Stomach (tissue), 9 donors: ENCODE measurements around the gene CLEC16A. TPM values are rescaled to one million over a fixed set of nuclear protein-coding genes. Genes with fewer than 3 reads are reported as not detected.

Source experiments
- DNase-seq, 2 donors: peaks; one replicate each; pipeline versions ENCODE4 v3.0.0 to v3.0.0-alpha.2; 2013 to 2019
- H3K27ac ChIP-seq, 5 donors: fragments of 200-600 bp in 4 of 5; sonication (generic) in 4 of 5; one replicate each; pipeline ENCODE4 v1.5.1; 2013 to 2019; ENCODE audit warnings: mild to moderate bottlenecking in 1 of 5, moderate library complexity in 1 of 5
- H3K27me3 ChIP-seq, 3 donors: fragments of 200-600 bp; sonication (generic); one replicate each; pipeline ENCODE4 v1.5.1; 2017 to 2019; ENCODE audit warnings: mixed run types in 1 of 3
- H3K36me3 ChIP-seq, 4 donors: fragments of 200-600 bp; sonication (generic); 1 replicate in 3 of 4; 2 replicates in 1 of 4; pipeline ENCODE4 v1.5.1; 2016 to 2019
- H3K4me1 ChIP-seq, 4 donors: fragments of 200-600 bp; sonication (generic); one replicate each; pipeline ENCODE4 v1.5.1; 2016 to 2019
- H3K4me3 ChIP-seq, 4 donors: fragments of 200-600 bp; sonication (generic) in 3 of 4; one replicate each; pipeline ENCODE4 v1.5.1; 2016 to 2019; ENCODE audit warnings: mild to moderate bottlenecking in 1 of 4
- H3K9me3 ChIP-seq, 4 donors: fragments of 200-600 bp; sonication (generic); one replicate each; pipeline ENCODE4 v1.5.1; 2016 to 2019
- EP300 ChIP-seq: sonication (generic); formaldehyde crosslinking; IDR thresholded peaks from one replicate; pipeline ENCODE4 v1.6.1; 2017; ENCODE audit warnings: antibody characterized with exemption
- POLR2A ChIP-seq, 4 donors: fragments of 450-650 bp; IDR thresholded peaks; one replicate each; pipeline ENCODE4 v1.6.1; 2016; ENCODE audit warnings: antibody characterized with exemption in 4 of 4, control low read depth in 2 of 4, mild to moderate bottlenecking in 1 of 4, moderate library complexity in 1 of 4
- POLR2AphosphoS5 ChIP-seq, 3 donors: sonication (generic); formaldehyde crosslinking; IDR thresholded peaks; one replicate each; pipeline ENCODE4 v1.6.1; 2016; ENCODE audit warnings: antibody characterized with exemption in 3 of 3
- WGBS, 5 donors: extraction: QIAGEN DNeasy Blood & Tissue Kit in 3 of 5; methylation state at CpG; one replicate each; pipeline versions ENCODE4 v1.1.5 to v1.1.7; 2013 to 2018; 5-methylcytosine and 5-hydroxymethylcytosine counted together
- intact Hi-C: fragments of 100-400 bp; cut with DNase I; formaldehyde crosslinking; loops from one replicate; pipeline ENCODE4 v1.15.1; 2023; ENCODE audit warnings: low total_unique reads
- polyA plus RNA-seq, 3 donors: library from polyadenylated mRNA; stranded (reverse); fragments of 200-250 nt; gene quantifications; one replicate each; pipeline ENCODE4 v1.2.3, GENCODE V29; 2013
- total RNA-seq, 5 donors: library from RNA; depleted of rRNA; stranded (reverse); fragments of >200 nt; gene quantifications; one replicate each; pipeline versions ENCODE4 v1.1.0 to v1.2.3, GENCODE V29; 2014 to 2016
- TF ChIP-seq, protein P1 (sequence below), 7 experiments: fragments of 450-650 bp in 4 of 7; fragments of 200-600 bp in 3 of 7; sonication (generic) in 3 of 7; IDR thresholded peaks; one replicate each; pipeline ENCODE4 v1.5.1; 2016 to 2019; ENCODE audit warnings: antibody characterized with exemption in 7 of 7, control low read depth in 2 of 7, mild to moderate bottlenecking in 1 of 7
- donor health status: healthy with polysubstance abuse.
- donor health status: Bipolar disorder and iron deficiency.
- donor health status: healthy.

Gene CLEC16A
- total and polyA plus RNA-seq, 8 donors = 5.8 to 176 (median 21.8) TPM

DNA sequence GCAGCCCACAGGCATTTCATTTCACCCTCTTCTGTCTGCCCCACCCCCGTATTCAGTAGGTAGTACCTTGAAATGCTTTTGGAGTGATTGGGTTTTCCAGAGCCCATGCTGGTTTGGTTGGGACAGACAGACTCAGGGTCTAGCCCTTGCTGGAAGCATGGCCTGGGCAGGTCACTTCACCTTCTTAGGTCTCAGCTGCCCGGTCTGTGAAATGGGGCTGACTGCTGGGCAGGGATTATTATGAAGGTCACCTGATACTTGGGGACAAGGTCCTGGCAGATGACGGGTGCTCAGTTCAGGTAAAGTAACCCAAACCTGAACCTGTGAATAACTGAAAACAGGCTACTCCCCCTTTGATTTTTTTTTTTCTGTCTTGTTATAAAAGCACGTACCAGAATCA is 116.0 kb downstream of the CLEC16A start:
- Histone ChIP-seq H3K4me3 (no peak overlapping the region), H3K36me3 (peaks cover 17 to 67% (median 53%) of the 10 kb centered on the region in 4 donors), H3K27ac (no peak overlapping the region), H3K9me3 (no peaks in the 10 kb centered on the region), H3K27me3 (no peaks in the 10 kb centered on the region), H3K4me1 (no peaks in the 10 kb centered on the region)
- whole genome bisulfite sequencing, 5 donors = 94 to 97% (median 96%) methylated on average over 4 of the region's 4 CpGs
- no peak for DNase-seq
- no peak for TF ChIP-seq POLR2A (IDR thresholded peaks at IDR 0.05)
- intact Hi-C loops = no loop called here

DNA sequence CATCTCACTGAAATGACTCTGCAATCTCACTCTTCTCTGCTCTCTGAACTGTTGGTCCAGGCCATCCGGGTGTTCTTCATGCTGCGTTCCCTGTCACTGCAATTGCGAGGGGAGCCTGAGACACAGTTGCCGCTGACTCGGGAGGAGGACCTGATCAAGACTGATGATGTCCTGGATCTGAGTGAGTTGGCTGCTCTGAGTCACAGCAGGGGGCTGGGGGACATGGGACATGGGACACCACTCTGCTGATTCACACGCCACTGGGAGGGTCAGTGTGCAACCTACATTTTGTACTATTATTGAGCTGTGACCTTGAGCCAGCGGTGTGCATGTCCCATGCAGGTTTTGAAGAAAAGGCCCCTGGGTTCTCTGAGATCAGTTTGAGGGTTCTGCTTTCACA is 116.5 kb downstream of the CLEC16A start:
- Histone ChIP-seq H3K27me3 (no peaks in the 10 kb centered on the region), H3K4me3 (no peak overlapping the region), H3K9me3 (no peaks in the 10 kb centered on the region), H3K36me3 (peaks cover 21 to 69% (median 57%) of the 10 kb centered on the region in 4 donors), H3K27ac (no peak overlapping the region), H3K4me1 (no peaks in the 10 kb centered on the region)
- 97 to 98% (median 97%) methylated on average over 7 of the region's 7 CpGs for whole genome bisulfite sequencing, 5 donors
- no peak for DNase-seq
- TF ChIP-seq POLR2A (IDR thresholded peaks at IDR 0.05) (no peak), POLR2AphosphoS5 (IDR thresholded peaks at IDR 0.05) (no peak), EP300 (no peak)
- TF ChIP-seq, protein P1, sequence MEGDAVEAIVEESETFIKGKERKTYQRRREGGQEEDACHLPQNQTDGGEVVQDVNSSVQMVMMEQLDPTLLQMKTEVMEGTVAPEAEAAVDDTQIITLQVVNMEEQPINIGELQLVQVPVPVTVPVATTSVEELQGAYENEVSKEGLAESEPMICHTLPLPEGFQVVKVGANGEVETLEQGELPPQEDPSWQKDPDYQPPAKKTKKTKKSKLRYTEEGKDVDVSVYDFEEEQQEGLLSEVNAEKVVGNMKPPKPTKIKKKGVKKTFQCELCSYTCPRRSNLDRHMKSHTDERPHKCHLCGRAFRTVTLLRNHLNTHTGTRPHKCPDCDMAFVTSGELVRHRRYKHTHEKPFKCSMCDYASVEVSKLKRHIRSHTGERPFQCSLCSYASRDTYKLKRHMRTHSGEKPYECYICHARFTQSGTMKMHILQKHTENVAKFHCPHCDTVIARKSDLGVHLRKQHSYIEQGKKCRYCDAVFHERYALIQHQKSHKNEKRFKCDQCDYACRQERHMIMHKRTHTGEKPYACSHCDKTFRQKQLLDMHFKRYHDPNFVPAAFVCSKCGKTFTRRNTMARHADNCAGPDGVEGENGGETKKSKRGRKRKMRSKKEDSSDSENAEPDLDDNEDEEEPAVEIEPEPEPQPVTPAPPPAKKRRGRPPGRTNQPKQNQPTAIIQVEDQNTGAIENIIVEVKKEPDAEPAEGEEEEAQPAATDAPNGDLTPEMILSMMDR (IDR thresholded peaks at IDR 0.05) = no peak
- intact Hi-C loops = no loop called here

DNA sequence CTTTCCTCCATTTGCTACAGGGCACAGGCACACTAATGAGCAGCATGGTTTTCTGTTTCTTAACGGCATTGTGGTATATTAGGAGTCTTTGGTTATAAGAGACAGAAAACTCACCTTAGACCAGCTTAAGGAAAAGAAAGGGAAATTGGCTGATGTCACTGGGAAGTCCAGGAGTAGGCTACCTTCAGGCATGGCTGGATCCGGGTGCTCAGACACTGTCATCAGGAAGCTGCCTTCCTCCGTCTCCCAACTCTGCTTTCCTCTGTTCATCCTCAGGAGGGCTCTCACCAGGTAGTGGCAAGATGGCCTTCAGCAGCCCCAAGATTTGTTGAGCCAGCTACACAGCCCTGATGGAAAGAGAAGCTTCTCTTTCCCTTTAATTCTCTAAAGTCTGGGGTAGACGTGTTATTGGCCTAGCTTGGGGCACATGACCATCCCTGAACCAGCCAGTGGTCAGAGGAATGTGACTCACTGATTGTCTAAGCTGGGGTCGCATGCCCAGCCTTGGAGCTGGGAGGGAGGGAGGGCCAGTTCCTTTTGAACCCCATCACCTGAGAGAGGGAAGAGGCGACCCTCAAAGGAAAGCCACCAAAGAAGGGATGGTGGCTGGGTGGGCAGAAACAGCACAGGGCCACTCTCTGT is 117.4 kb downstream of the CLEC16A start:
- peaks cover 21 to 73% (median 63%) of the 10 kb centered on the region in 4 donors for H3K36me3 ChIP-seq
- no peak for DNase-seq
- H3K9me3 ChIP-seq = no peaks in the 10 kb centered on the region
- no peak for TF ChIP-seq EP300
- no peak for TF ChIP-seq POLR2AphosphoS5 (IDR thresholded peaks at IDR 0.05)
- TF ChIP-seq, protein P1 (IDR thresholded peaks at IDR 0.05) = no peak
- TF ChIP-seq POLR2A (IDR thresholded peaks at IDR 0.05) = no peak
- no peaks in the 10 kb centered on the region for H3K27me3 ChIP-seq
- 80 to 90% (median 88%) methylated on average over 6 of the region's 6 CpGs for WGBS, 5 donors
- no peak overlapping the region for H3K27ac ChIP-seq
- H3K4me1 ChIP-seq = no peaks in the 10 kb centered on the region
- intact Hi-C loops = no loop called here
- H3K4me3 ChIP-seq = no peak overlapping the region

DNA sequence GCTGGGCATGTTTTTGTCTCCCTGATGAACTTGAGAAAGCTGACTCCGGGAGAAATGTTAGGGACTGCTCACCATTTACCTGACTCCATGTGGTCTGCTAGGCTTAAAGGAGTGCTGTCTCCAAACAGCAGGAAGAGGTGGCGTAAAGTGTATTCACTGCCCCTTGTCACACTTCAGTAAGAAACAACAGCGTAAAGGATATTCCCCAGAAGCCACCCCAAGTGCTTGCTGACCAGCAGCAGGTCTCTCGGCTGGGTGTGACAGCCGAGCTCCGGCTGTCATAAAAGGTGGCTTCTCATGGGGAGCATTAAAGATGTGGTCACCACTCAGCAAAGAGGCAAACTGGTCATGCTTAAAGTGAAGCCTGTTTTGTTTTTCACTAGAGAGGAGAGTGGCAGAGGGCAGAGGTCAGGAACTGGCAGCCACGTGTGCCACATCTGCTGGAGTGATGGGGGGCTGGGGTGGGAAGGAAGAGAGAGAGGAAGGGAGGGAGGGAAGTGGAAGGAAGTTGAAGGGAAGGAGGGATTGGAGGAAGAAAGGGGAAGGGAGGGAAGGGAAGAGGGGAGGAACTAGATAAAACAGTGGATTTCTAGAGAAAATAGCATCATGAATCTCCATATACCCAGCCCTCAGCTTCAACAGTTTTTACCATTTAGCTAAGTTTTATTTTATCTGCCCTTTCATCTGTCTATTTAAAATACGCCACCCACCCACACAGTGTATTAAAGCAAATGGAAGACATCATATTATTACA is 119.3 kb downstream of the CLEC16A start:
- peaks cover 21 to 67% (median 60%) of the 10 kb centered on the region in 4 donors for H3K36me3 ChIP-seq
- no peak for DNase-seq
- intact Hi-C loops = no loop called here

More for the DNA sequence above, 119.3 kb downstream of the CLEC16A start:
- Histone ChIP-seq H3K27ac (no peak overlapping the region), H3K9me3 (no peaks in the 10 kb centered on the region), H3K4me3 (no peak overlapping the region), H3K4me1 (no peaks in the 10 kb centered on the region), H3K27me3 (no peaks in the 10 kb centered on the region)
- WGBS, 5 donors = 81 to 89% (median 85%) methylated on average over 8 of the region's 8 CpGs
- TF ChIP-seq, protein P1 (IDR thresholded peaks at IDR 0.05) = no peak
- TF ChIP-seq POLR2A (IDR thresholded peaks at IDR 0.05) (no peak), POLR2AphosphoS5 (IDR thresholded peaks at IDR 0.05) (no peak), EP300 (no peak)
